ENCODE measurements around the gene DPP6. TPM values are rescaled to one million over a fixed set of nuclear protein-coding genes. Genes with fewer than 3 reads are reported as not detected.

The DPP6 gene
- total RNA-seq, 4 donors from 2014 or later: 0.60 to 1.7 (median 1.6) TPM; not detected in 1

GRCh38 chr7:154912871-154913637, 860.9 kb downstream of the DPP6 start:
- TF ChIP-seq POLR2A (IDR thresholded peaks at IDR 0.05) (no peak), CTCF (IDR thresholded peaks at IDR 0.05) (no peak), EP300 (IDR thresholded peaks at IDR 0.05) (no peak)
- Histone ChIP-seq H3K4me3 (no peak overlapping the region), H3K27ac (no peak overlapping the region), H3K27me3 (peaks cover 0 to 27% of the 10 kb centered on the region in 2 donors), H3K36me3 (no peaks in the 10 kb centered on the region), H3K9me3 (peaks cover 0 to 12% (median 0%) of the 10 kb centered on the region in 4 donors), H3K4me1 (peaks cover 0 to 10% (median 6%) of the 10 kb centered on the region in 4 donors)
- WGBS, 2 donors: 65 to 74% methylated on average over 22 of the region's 22 CpGs
- no peak for DNase-seq (ENCODE audit: low spot score in 2 of 2)

GRCh38 chr7:154913638-154914307, 861.6 kb downstream of the DPP6 start:
- peaks cover 0 to 10% (median 6%) of the 10 kb centered on the region in 4 donors for H3K4me1 ChIP-seq
- TF ChIP-seq CTCF (IDR thresholded peaks at IDR 0.05) (peak; percentile 78 to 88 (median 83)), EP300 (IDR thresholded peaks at IDR 0.05) (no peak), POLR2A (IDR thresholded peaks at IDR 0.05) (no peak)
- DNase-seq (ENCODE audit: low spot score in 2 of 2): peak; percentile 82 to 92
- WGBS, 2 donors: 9 to 14% methylated on average over 21 to 22 of the region's 43 CpGs
- peaks cover 0 to 12% (median 0%) of the 10 kb centered on the region in 4 donors for H3K9me3 ChIP-seq
- H3K4me3 ChIP-seq: peak overlapping the region; percentile 11 to 44 (median 40)
- H3K27ac ChIP-seq: no peak overlapping the region
- peaks cover 0 to 27% of the 10 kb centered on the region in 2 donors for H3K27me3 ChIP-seq
- H3K36me3 ChIP-seq: no peaks in the 10 kb centered on the region

GRCh38 chr7:154914308-154914995, 862.3 kb downstream of the DPP6 start:
- H3K9me3 ChIP-seq: peaks cover 0 to 12% (median 0%) of the 10 kb centered on the region in 4 donors
- peak overlapping the region; percentile 11 to 44 (median 40) for H3K4me3 ChIP-seq
- WGBS, 2 donors: 38 to 52% methylated on average over 33 of the region's 36 CpGs
- no peak overlapping the region for H3K27ac ChIP-seq
- TF ChIP-seq POLR2A (IDR thresholded peaks at IDR 0.05) (no peak), CTCF (IDR thresholded peaks at IDR 0.05) (no peak), EP300 (IDR thresholded peaks at IDR 0.05) (no peak)
- H3K27me3 ChIP-seq: peaks cover 0 to 27% of the 10 kb centered on the region in 2 donors
- no peaks in the 10 kb centered on the region for H3K36me3 ChIP-seq
- DNase-seq (ENCODE audit: low spot score in 2 of 2): no peak
- H3K4me1 ChIP-seq: peaks cover 0 to 10% (median 6%) of the 10 kb centered on the region in 4 donors

GRCh38 chr7:154914996-154915380, 862.8 kb downstream of the DPP6 start:
- WGBS, 2 donors: 85 to 88% methylated on average over 10 to 18 of the region's 18 CpGs
- no peak overlapping the region for H3K27ac ChIP-seq
- no peak for DNase-seq (ENCODE audit: low spot score in 2 of 2)
- no peak overlapping the region for H3K4me3 ChIP-seq
- peaks cover 0 to 27% of the 10 kb centered on the region in 2 donors for H3K27me3 ChIP-seq
- H3K9me3 ChIP-seq: peaks cover 0 to 12% (median 0%) of the 10 kb centered on the region in 4 donors
- TF ChIP-seq POLR2A (IDR thresholded peaks at IDR 0.05) (no peak), EP300 (IDR thresholded peaks at IDR 0.05) (no peak)
- H3K4me1 ChIP-seq: peaks cover 0 to 10% (median 6%) of the 10 kb centered on the region in 4 donors
- no peaks in the 10 kb centered on the region for H3K36me3 ChIP-seq

- WGBS, 2 donors: 92 to 94% methylated on average over 4 of the region's 4 CpGs
- no peak overlapping the region for H3K27ac ChIP-seq
- H3K4me1 ChIP-seq: peaks cover 0 to 10% (median 6%) of the 10 kb centered on the region in 4 donors
- no peaks in the 10 kb centered on the region for H3K36me3 ChIP-seq
- H3K4me3 ChIP-seq: no peak overlapping the region
- DNase-seq (ENCODE audit: low spot score in 2 of 2): no peak
- peaks cover 0 to 27% of the 10 kb centered on the region in 2 donors for H3K27me3 ChIP-seq
- no peak for TF ChIP-seq EP300 (IDR thresholded peaks at IDR 0.05)
- no peak for TF ChIP-seq CTCF (IDR thresholded peaks at IDR 0.05)
- TF ChIP-seq POLR2A (IDR thresholded peaks at IDR 0.05): no peak
- H3K9me3 ChIP-seq: peaks cover 0 to 7% (median 0%) of the 10 kb centered on the region in 4 donors
Measured at GRCh38 chr7:154915600-154915999, 863.4 kb downstream of the DPP6 start.

Measured in tibial nerve (tissue), 4 donors.